H7 (cell line): Measurements from ENCODE around the gene PROX1. TPM values are rescaled to one million over a fixed set of nuclear protein-coding genes. Genes with fewer than 3 reads are reported as not detected.

Source experiments
- DNase-seq: peaks from one replicate; pipeline ENCODE4 v3.0.0; 2012
- H3K27me3 ChIP-seq: 2 replicates; pipeline ENCODE4 v1.6.0; 2011; ENCODE audit warnings: mild to moderate bottlenecking, low read length; ENCODE audit not compliant: control insufficient read depth, insufficient read depth
- H3K36me3 ChIP-seq: replicated peaks from 2 replicates; pipeline ENCODE4 v1.5.1; 2011; ENCODE audit warnings: low read length; ENCODE audit not compliant: control insufficient read depth, insufficient read depth
- H3K4me3 ChIP-seq: 2 replicates; pipeline ENCODE4 v1.5.1; 2011; ENCODE audit warnings: low read depth, mild to moderate bottlenecking, control low read depth, low read length, moderate library complexity; ENCODE audit not compliant: insufficient read depth
- total RNA-seq: library from RNA; depleted of rRNA; stranded (reverse); fragments of >200 nt; shearing (Covaris generic); gene quantifications from 2 replicates; pipeline ENCODE4 v1.2.3, GENCODE V29; 2014

PROX1 gene
- total RNA-seq, 1 experiment from 2014 or later = 2.3 TPM

- peak overlapping the region; percentile 30 for H3K4me3 ChIP-seq
- peak; percentile 72 for DNase-seq
These were observed 2.4 kb upstream of the PROX1 start for GRCh38 chr1:213985209-213986019.

GRCh38 chr1:213986020-213986924 lies 1.5 kb upstream of the PROX1 start:
- Histone ChIP-seq H3K36me3 (no peaks in the 10 kb centered on the region), H3K4me3 (no peak overlapping the region; the same call in 1 of the 2 replicates), H3K27me3 (peaks cover 76% of the 10 kb centered on the region)
- peak; percentile 49 for DNase-seq

More at GRCh38 chr1:213985209-213986019, 2.4 kb upstream of the PROX1 start:
- Histone ChIP-seq H3K27me3 (peaks cover 80% of the 10 kb centered on the region), H3K36me3 (no peaks in the 10 kb centered on the region)

GRCh38 chr1:213986925-213987250 lies 885 bp upstream of the PROX1 start:
- Histone ChIP-seq H3K27me3 (peaks cover 75% of the 10 kb centered on the region), H3K36me3 (no peaks in the 10 kb centered on the region), H3K4me3 (peak overlapping the region; percentile 64)
- DNase-seq = no peak

GRCh38 chr1:213987422-213987926 lies 299 bp upstream of the PROX1 start:
- Histone ChIP-seq H3K36me3 (no peaks in the 10 kb centered on the region), H3K27me3 (peaks cover 70% of the 10 kb centered on the region), H3K4me3 (peak overlapping the region; percentile 64)
- peak; percentile 90 for DNase-seq

- H3K36me3 ChIP-seq = no peaks in the 10 kb centered on the region
- peak overlapping the region; percentile 64 for H3K4me3 ChIP-seq
- peak; percentile 48 for DNase-seq
- peaks cover 59% of the 10 kb centered on the region for H3K27me3 ChIP-seq
These were observed 781 bp downstream of the PROX1 start for GRCh38 chr1:213988507-213989001.

GRCh38 chr1:213989002-213989855 lies 1.5 kb downstream of the PROX1 start:
- peak overlapping the region; percentile 64 for H3K4me3 ChIP-seq
- peaks cover 52% of the 10 kb centered on the region for H3K27me3 ChIP-seq
- peak; percentile 79 for DNase-seq
- H3K36me3 ChIP-seq = no peaks in the 10 kb centered on the region

DNA sequence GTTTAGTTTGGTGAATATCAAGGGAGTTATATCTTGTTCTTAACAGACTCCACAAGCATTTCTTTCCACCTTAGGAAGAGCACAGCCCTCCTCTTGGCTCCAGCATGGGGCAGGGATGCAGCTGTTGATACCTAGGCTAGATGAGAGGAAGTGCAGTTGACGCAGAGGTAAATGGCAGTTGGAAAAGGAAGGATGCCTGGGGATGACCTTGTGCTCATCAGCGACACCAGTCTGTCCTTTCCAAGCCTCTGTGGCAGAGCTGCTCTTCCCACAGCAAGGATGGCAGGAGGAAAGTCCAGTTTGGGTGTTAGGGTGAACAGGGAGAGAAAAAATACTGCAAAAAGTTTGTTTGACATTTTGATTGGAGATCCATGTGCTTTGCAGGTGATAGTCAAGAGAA lies 6.2 kb downstream of the PROX1 start:
- Histone ChIP-seq H3K36me3 (no peaks in the 10 kb centered on the region), H3K4me3 (no peak overlapping the region), H3K27me3 (peaks cover 22% of the 10 kb centered on the region)
- DNase-seq = peak; percentile 40

GRCh38 chr1:213994888-213995287 lies 7.1 kb downstream of the PROX1 start:
- H3K4me3 ChIP-seq = no peak overlapping the region
- H3K36me3 ChIP-seq = no peaks in the 10 kb centered on the region
- no peak for DNase-seq
- peaks cover 15% of the 10 kb centered on the region for H3K27me3 ChIP-seq

- Histone ChIP-seq H3K4me3 (no peak overlapping the region), H3K36me3 (no peaks in the 10 kb centered on the region), H3K27me3 (peaks cover 9% of the 10 kb centered on the region; the same call in 1 of the 2 replicates)
- no peak for DNase-seq
These were observed 7.8 kb downstream of the PROX1 start for GRCh38 chr1:213995603-213996002.

DNA sequence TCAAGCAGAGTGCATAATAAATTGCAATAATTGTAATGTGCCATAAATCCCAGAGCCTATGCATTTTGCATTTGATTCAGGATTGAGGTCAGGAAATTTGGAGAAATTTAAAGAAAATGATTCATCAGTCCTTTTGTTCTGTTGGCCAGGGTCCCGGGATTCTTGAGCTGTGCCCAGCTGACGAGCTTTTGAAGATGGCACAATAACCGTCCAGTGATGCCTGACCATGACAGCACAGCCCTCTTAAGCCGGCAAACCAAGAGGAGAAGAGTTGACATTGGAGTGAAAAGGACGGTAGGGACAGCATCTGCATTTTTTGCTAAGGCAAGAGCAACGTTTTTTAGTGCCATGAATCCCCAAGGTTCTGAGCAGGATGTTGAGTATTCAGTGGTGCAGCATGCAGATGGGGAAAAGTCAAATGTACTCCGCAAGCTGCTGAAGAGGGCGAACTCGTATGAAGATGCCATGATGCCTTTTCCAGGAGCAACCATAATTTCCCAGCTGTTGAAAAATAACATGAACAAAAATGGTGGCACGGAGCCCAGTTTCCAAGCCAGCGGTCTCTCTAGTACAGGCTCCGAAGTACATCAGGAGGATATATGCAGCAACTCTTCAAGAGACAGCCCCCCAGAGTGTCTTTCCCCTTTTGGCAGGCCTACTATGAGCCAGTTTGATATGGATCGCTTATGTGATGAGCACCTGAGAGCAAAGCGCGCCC lies 8.7 kb downstream of the PROX1 start:
- H3K27me3 ChIP-seq = peaks cover 4% of the 10 kb centered on the region; the same call in 1 of the 2 replicates
- no peak overlapping the region for H3K4me3 ChIP-seq
- no peaks in the 10 kb centered on the region for H3K36me3 ChIP-seq
- no peak for DNase-seq

DNA sequence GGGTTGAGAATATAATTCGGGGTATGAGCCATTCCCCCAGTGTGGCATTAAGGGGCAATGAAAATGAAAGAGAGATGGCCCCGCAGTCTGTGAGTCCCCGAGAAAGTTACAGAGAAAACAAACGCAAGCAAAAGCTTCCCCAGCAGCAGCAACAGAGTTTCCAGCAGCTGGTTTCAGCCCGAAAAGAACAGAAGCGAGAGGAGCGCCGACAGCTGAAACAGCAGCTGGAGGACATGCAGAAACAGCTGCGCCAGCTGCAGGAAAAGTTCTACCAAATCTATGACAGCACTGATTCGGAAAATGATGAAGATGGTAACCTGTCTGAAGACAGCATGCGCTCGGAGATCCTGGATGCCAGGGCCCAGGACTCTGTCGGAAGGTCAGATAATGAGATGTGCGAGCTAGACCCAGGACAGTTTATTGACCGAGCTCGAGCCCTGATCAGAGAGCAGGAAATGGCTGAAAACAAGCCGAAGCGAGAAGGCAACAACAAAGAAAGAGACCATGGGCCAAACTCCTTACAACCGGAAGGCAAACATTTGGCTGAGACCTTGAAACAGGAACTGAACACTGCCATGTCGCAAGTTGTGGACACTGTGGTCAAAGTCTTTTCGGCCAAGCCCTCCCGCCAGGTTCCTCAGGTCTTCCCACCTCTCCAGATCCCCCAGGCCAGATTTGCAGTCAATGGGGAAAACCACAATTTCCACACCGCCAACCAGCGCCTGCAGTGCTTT lies 9.4 kb downstream of the PROX1 start:
- no peaks in the 10 kb centered on the region for H3K27me3 ChIP-seq
- H3K36me3 ChIP-seq = no peaks in the 10 kb centered on the region
- no peak for DNase-seq
- no peak overlapping the region for H3K4me3 ChIP-seq

DNA sequence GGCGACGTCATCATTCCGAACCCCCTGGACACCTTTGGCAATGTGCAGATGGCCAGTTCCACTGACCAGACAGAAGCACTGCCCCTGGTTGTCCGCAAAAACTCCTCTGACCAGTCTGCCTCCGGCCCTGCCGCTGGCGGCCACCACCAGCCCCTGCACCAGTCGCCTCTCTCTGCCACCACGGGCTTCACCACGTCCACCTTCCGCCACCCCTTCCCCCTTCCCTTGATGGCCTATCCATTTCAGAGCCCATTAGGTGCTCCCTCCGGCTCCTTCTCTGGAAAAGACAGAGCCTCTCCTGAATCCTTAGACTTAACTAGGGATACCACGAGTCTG lies 10.0 kb downstream of the PROX1 start:
- Histone ChIP-seq H3K36me3 (no peaks in the 10 kb centered on the region), H3K4me3 (no peak overlapping the region), H3K27me3 (no peaks in the 10 kb centered on the region)
- no peak for DNase-seq

DNA sequence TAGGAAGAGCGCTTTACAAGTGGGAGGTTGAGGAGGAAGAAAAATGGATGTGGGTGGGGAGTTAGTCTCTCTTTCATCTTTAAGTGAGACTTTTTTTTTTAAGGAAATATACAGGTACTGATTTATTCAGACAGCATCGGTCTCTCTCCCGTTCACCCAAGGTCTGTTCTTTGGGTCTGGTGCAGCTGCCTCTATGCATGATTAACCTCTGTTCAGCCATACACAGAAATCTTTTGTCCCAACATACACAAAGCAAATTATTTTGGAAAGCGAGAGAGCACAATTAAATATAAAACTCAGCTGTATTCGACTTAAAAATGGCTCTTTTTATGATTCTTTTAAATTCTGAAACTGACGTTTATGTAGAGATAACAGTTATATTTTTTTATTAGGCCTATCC lies 11.0 kb downstream of the PROX1 start:
- no peak overlapping the region for H3K4me3 ChIP-seq
- H3K36me3 ChIP-seq = no peaks in the 10 kb centered on the region
- no peak for DNase-seq
- no peaks in the 10 kb centered on the region for H3K27me3 ChIP-seq
